K562 (cell line): ENCODE results near the gene ZDHHC18. TPM values are rescaled to one million over a fixed set of nuclear protein-coding genes. Genes with fewer than 3 reads are reported as not detected.
A peak's percentile ranks its signal among the peaks of the same experiment; 100 is the strongest.

Experiments used
- polyA plus RNA-seq, 8 experiments: library from polyadenylated mRNA; depleted of rRNA in 4 of 8; stranded (reverse) in 5 of 8; unstranded in 3 of 8; fragments of >200 nt; fragmentation: Nextera tagmentation in 2 of 8; fragmentation: Illumina TruSeq in 1 of 8; extraction: Ambion mirVana in 2 of 8; extraction: Trizol in 1 of 8; gene quantifications; 2 replicates each; pipeline versions ENCODE4 v1.2.1 to v1.2.3, GENCODE V29; 2011 to 2014; ENCODE audit warnings: inconsistent platforms in 1 of 8, missing spikeins in 1 of 8
- total RNA-seq, 7 experiments: library from RNA; depleted of rRNA in 6 of 7; stranded (reverse); fragments of >200 nt in 6 of 7; fragmentation: Illumina TruSeq in 2 of 7; extraction: Trizol in 2 of 7; gene quantifications; 2 replicates each; pipeline versions ENCODE4 v1.2.1 to v1.2.3, GENCODE V29; 2011 to 2021; ENCODE audit warnings: low replicate concordance in 1 of 7
- TF ChIP-seq, protein P1 (sequence below): sonication (generic); formaldehyde crosslinking; IDR thresholded peaks from 2 replicates; pipeline ENCODE4 v1.8.0; 2022; ENCODE audit warnings: mild to moderate bottlenecking, missing genetic modification reagents
- TF ChIP-seq, protein P2 (sequence below), 2 experiments: fragments of 200-800 bp in 1 of 2; sonication (Bioruptor generic) in 1 of 2; sonication (generic) in 1 of 2; formaldehyde crosslinking in 1 of 2; IDR thresholded peaks in 1 of 2; conservative IDR thresholded peaks in 1 of 2; 2 replicates each; pipeline versions ENCODE4 v1.5.0 to v1.6.1; 2016 to 2020; ENCODE audit warnings: missing compliant biosample characterization in 1 of 2, missing genetic modification characterization in 1 of 2, missing genetic modification reagents in 1 of 2

Gene ZDHHC18
- total and polyA plus RNA-seq, 9 of the 15 experiments (the other 6 are each of a cell fraction or from before 2014, with no cell fraction given), result 0.42 to 35.6 (median 15.8) TPM

DNA sequence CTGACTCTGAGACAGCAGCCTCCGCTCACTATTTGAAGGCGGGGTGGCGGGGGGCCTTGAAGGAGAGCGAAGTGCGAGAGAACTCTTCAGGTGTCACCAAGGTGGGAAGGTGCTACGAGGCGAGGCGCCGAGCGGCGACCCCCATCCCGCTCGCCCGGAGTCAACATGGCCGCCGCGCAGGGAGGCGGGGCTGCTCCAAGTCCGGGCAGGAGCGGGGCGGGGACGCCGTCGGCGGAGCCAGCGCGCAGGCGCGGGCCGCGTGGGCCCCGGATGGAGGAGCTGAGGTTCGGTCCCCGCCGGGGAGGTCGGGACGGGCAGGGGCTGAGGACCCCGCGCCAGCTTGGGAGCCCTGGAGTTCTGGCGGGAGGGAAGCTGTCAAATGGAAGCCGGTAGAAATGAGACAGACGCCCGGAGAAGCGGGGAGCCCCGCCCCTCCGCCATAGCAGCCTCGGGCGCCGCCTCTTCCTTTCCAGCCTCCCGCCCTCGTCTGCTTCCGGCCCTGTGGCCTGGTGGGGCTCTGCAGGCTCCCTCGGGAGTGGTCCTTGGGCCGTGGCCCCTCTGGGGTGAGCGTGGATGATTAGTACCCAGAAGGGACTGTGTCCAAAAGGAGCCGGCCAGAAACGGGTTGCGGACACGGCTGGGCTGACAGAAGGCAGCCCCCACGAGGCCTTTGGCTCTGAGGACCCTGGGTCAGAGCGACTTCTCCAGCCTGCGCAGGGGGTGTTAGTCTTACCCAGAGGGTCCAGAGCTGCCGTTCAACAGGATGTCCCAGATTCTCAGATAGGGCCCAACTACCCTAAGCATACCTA is 38.6 kb upstream of the ZDHHC18 start, which contains the start of gene PIGV (continued):
- TF ChIP-seq, protein P1, sequence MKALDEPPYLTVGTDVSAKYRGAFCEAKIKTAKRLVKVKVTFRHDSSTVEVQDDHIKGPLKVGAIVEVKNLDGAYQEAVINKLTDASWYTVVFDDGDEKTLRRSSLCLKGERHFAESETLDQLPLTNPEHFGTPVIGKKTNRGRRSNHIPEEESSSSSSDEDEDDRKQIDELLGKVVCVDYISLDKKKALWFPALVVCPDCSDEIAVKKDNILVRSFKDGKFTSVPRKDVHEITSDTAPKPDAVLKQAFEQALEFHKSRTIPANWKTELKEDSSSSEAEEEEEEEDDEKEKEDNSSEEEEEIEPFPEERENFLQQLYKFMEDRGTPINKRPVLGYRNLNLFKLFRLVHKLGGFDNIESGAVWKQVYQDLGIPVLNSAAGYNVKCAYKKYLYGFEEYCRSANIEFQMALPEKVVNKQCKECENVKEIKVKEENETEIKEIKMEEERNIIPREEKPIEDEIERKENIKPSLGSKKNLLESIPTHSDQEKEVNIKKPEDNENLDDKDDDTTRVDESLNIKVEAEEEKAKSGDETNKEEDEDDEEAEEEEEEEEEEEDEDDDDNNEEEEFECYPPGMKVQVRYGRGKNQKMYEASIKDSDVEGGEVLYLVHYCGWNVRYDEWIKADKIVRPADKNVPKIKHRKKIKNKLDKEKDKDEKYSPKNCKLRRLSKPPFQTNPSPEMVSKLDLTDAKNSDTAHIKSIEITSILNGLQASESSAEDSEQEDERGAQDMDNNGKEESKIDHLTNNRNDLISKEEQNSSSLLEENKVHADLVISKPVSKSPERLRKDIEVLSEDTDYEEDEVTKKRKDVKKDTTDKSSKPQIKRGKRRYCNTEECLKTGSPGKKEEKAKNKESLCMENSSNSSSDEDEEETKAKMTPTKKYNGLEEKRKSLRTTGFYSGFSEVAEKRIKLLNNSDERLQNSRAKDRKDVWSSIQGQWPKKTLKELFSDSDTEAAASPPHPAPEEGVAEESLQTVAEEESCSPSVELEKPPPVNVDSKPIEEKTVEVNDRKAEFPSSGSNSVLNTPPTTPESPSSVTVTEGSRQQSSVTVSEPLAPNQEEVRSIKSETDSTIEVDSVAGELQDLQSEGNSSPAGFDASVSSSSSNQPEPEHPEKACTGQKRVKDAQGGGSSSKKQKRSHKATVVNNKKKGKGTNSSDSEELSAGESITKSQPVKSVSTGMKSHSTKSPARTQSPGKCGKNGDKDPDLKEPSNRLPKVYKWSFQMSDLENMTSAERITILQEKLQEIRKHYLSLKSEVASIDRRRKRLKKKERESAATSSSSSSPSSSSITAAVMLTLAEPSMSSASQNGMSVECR, result peak; percentile 62
- TF ChIP-seq, protein P2, sequence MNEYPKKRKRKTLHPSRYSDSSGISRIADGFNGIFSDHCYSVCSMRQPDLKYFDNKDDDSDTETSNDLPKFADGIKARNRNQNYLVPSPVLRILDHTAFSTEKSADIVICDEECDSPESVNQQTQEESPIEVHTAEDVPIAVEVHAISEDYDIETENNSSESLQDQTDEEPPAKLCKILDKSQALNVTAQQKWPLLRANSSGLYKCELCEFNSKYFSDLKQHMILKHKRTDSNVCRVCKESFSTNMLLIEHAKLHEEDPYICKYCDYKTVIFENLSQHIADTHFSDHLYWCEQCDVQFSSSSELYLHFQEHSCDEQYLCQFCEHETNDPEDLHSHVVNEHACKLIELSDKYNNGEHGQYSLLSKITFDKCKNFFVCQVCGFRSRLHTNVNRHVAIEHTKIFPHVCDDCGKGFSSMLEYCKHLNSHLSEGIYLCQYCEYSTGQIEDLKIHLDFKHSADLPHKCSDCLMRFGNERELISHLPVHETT (CRISPR knock-in tag; conservative IDR thresholded peaks at IDR 0.05 in 1 of 2, IDR thresholded peaks at IDR 0.05 in 1 of 2), result peak in 1 of 2 experiments; percentile 35; a peak in 1 of 4 replicates
